BE2C (cell line): Measurements from ENCODE around the gene GJD2.

ENCODE experiments used
- DNase-seq: peaks from one replicate; pipeline ENCODE4 v3.0.0-alpha.2; 2020
- H3K27me3 ChIP-seq: fragments of 250-450 bp; sonication (Bioruptor Pico); 2 replicates; pipeline ENCODE4 v1.5.1; 2020; ENCODE audit warnings: mild to moderate bottlenecking
- H3K36me3 ChIP-seq: fragments of 250-450 bp; sonication (Bioruptor Pico); 2 replicates; pipeline ENCODE4 v1.5.1; 2020; ENCODE audit warnings: mild to moderate bottlenecking
- H3K4me1 ChIP-seq: fragments of 250-450 bp; sonication (Bioruptor Pico); 2 replicates; pipeline ENCODE4 v1.5.1; 2020
- H3K4me3 ChIP-seq: 2 replicates; pipeline ENCODE4 v1.5.1; 2011; ENCODE audit warnings: low read depth, low read length
- H3K9me3 ChIP-seq: fragments of 250-450 bp; sonication (Bioruptor Pico); 2 replicates; pipeline ENCODE4 v1.5.1; 2020
- TF ChIP-seq, protein P1 (sequence below): IDR thresholded peaks from 2 replicates; pipeline ENCODE4 v1.5.1; 2012; ENCODE audit warnings: mild to moderate bottlenecking, low read depth, low read length

GJD2 gene

DNA sequence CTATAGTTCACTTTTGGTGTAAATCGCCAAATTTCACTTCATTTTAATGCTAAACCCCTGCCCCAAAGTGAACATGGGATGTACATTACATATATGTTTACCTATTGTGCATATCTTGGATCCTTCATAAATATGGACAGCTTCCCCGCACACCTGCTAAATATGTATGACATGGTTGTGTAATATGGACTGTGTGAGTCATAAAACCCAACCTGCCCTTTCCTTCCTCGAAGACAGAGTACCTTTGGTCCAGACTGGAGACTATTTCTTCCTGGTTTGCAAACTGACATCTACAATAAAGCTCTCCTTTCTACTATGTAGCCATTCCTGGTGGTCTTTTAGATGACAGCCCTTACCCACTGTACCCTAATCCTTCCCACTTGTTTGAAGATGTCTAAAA, 28.1 kb upstream of the GJD2 start:
- TF ChIP-seq, protein P1, sequence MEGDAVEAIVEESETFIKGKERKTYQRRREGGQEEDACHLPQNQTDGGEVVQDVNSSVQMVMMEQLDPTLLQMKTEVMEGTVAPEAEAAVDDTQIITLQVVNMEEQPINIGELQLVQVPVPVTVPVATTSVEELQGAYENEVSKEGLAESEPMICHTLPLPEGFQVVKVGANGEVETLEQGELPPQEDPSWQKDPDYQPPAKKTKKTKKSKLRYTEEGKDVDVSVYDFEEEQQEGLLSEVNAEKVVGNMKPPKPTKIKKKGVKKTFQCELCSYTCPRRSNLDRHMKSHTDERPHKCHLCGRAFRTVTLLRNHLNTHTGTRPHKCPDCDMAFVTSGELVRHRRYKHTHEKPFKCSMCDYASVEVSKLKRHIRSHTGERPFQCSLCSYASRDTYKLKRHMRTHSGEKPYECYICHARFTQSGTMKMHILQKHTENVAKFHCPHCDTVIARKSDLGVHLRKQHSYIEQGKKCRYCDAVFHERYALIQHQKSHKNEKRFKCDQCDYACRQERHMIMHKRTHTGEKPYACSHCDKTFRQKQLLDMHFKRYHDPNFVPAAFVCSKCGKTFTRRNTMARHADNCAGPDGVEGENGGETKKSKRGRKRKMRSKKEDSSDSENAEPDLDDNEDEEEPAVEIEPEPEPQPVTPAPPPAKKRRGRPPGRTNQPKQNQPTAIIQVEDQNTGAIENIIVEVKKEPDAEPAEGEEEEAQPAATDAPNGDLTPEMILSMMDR: no peak
- no peak for DNase-seq
- H3K36me3 ChIP-seq: no peaks in the 10 kb centered on the region
- H3K4me3 ChIP-seq: no peak overlapping the region
- H3K9me3 ChIP-seq: no peaks in the 10 kb centered on the region
- peaks cover 4% of the 10 kb centered on the region; the same call in 1 of the 2 replicates for H3K4me1 ChIP-seq
- no peaks in the 10 kb centered on the region for H3K27me3 ChIP-seq

DNA sequence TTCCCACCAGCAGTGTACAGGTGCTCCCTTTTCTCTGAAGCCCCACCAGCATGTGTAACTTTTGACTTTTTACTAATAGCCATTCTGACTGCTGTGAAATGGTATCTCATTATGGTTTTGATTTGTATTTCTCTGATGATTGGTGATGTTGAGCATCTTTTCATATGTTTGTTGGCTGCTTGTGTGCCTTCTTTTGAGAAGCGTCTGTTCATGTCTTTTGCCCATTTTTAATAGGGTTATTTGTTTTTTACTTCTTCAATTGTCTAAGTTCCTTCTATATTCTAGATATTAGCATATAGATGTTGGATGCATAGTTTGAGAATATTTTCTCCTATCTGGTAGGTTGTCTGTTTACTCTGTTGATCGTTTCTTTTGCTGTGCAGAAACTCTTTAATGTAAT, 25.9 kb upstream of the GJD2 start:
- Histone ChIP-seq H3K4me1 (peaks cover 4% of the 10 kb centered on the region; the same call in 1 of the 2 replicates), H3K36me3 (no peaks in the 10 kb centered on the region), H3K4me3 (no peak overlapping the region), H3K27me3 (no peaks in the 10 kb centered on the region), H3K9me3 (no peaks in the 10 kb centered on the region)
- DNase-seq: no peak
- TF ChIP-seq, protein P1: no peak

DNA sequence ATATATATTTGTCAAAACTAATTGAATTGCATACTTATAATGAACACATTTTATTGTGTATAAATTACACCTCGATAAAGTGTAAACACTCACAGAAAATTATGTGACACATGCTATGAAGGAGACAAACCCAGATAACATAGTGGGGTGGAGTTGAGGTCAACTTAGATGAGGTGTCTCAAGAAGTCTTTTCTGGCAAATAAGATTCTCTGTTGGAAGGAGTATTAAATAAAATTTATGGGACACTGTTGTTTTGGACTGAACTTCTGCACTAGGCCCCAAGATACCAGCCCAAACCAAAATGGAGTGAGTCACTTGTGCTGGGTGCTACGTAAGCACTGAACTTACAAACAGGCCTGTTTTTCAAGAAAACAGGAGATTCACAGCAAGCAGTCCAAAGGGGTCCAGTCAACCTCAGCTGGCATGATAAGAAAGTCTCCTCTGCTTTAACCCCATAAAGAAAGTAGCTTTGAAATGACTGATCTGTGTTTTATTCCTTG, 21.9 kb upstream of the GJD2 start:
- DNase-seq: no peak
- Histone ChIP-seq H3K27me3 (no peaks in the 10 kb centered on the region), H3K4me3 (no peak overlapping the region), H3K36me3 (no peaks in the 10 kb centered on the region), H3K4me1 (peaks cover 11% of the 10 kb centered on the region), H3K9me3 (no peaks in the 10 kb centered on the region)
- TF ChIP-seq, protein P1: no peak

DNA sequence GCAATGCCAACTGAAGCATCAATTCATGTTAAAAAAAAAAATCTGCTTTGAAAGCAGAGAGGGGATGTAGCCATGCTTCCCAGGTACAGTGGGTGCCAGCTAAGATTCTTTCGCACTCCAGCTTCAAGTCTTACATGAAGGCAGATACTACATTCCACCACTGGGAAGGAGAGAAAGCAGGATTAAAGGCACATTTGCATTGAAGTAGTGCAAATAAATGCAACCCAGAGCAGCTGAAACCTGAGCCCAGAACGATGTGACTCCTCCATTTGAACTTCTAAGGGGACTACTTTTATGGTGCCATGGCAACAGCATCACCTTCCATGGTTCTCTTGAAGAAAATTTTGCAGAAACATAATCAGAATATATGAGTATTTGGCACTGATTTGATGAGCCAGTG, 19.1 kb upstream of the GJD2 start:
- no peak for DNase-seq
- TF ChIP-seq, protein P1: no peak
- Histone ChIP-seq H3K4me1 (peaks cover 11% of the 10 kb centered on the region), H3K9me3 (no peaks in the 10 kb centered on the region), H3K36me3 (no peaks in the 10 kb centered on the region), H3K27me3 (no peaks in the 10 kb centered on the region), H3K4me3 (no peak overlapping the region)

DNA sequence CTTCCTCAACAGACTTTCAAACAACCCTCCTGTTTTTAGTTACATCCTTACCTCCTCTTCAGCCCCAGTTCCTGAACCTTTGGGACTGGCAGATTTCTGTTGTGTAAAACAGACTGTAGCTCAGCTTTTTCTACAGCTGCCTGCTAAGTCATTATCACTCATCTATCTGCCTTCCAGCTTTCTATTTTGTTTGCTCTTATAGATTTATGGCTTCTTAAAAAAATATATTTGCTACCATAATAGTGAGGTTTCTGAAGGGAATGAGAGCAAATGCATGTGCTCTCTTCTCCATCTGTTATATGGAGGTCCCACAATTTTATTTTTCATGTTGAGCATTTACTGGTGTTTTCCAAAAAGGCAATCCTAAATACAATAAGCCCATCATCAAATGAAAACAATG, 18.2 kb upstream of the GJD2 start:
- Histone ChIP-seq H3K36me3 (no peaks in the 10 kb centered on the region), H3K27me3 (no peaks in the 10 kb centered on the region), H3K4me1 (peaks cover 11% of the 10 kb centered on the region), H3K9me3 (no peaks in the 10 kb centered on the region), H3K4me3 (no peak overlapping the region)
- TF ChIP-seq, protein P1: no peak
- no peak for DNase-seq

DNA sequence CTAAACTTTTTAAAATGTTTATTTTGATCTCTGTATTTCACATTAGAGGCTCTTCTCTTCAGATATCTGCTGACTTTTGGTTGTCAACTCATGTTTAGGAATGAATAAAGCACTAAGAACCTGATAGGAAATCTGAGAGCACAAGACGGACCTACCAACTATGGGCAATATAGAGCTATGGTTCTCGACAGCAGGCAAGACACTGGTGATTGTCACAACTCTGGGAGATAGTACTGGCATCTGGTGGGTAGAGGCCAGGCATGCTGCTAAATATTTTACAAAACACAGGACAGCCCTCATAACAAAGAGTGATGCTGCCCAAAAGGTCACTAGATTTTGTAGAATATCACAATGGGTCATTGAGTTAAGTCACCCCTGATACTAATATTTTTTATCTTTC, 17.5 kb upstream of the GJD2 start:
- Histone ChIP-seq H3K27me3 (no peaks in the 10 kb centered on the region), H3K36me3 (no peaks in the 10 kb centered on the region), H3K4me3 (no peak overlapping the region), H3K4me1 (peaks cover 11% of the 10 kb centered on the region), H3K9me3 (no peaks in the 10 kb centered on the region)
- TF ChIP-seq, protein P1: no peak
- no peak for DNase-seq
